Endothelial cell of umbilical vein (primary cell): ENCODE data around the gene SLC23A2. TPM values are rescaled to one million over a fixed set of nuclear protein-coding genes. Genes with fewer than 3 reads are reported as not detected.

Experiments
- BruUV-seq: library from RNA; stranded (reverse); fragments of 400-500 nt; replicated peaks from 2 replicates; lab custom pipeline; 2021; lab: Mats Ljungman, UMichigan
- CTCF ChIA-PET: fragments of 300-600, 350-600 bp; sonication (Branson Sonifier 250); formaldehyde crosslinking; loops from one replicate; lab custom pipeline; 2021; ENCODE audit warnings: antibody characterized with exemption, inconsistent platforms; lab: Charles Lee
- POLR2A ChIA-PET: fragments of 300-600, 350-600 bp; sonication (Branson Sonifier 250); formaldehyde crosslinking; loops from one replicate; lab custom pipeline; 2021; ENCODE audit warnings: antibody characterized with exemption, inconsistent platforms; lab: Charles Lee
- DNase-seq: peaks from one replicate; pipeline ENCODE4 v3.0.0-alpha.2; 2011; ENCODE audit warnings: low read depth, low spot score
- FAIRE-seq: peaks from 2 replicates; lab custom pipeline; 2011; peaks lifted over from hg19 to GRCh38; lab: Jason Lieb, UNC
- H2AFZ ChIP-seq: 2 replicates; pipeline ENCODE4 v1.6.0; 2012; ENCODE audit warnings: low read depth, low read length, control low read depth, inconsistent platforms
- H3K27ac ChIP-seq: 2 replicates; pipeline ENCODE4 v1.5.1; 2011; ENCODE audit warnings: low read depth, mild to moderate bottlenecking, control low read depth, low read length, moderate library complexity; ENCODE audit not compliant: insufficient read depth
- H3K27me3 ChIP-seq, 2 experiments: 2 replicates each; pipeline versions ENCODE4 v1.6.0 to v1.6.1; 2011; ENCODE audit warnings: low read length in 2 of 2, mixed read lengths in 1 of 2; ENCODE audit not compliant: control insufficient read depth in 2 of 2, insufficient read depth in 2 of 2
- H3K36me3 ChIP-seq, 2 experiments: 2 replicates in 1 of 2; 3 replicates in 1 of 2; pipeline ENCODE4 v1.5.1; 2011; ENCODE audit warnings: low read length in 2 of 2, mild to moderate bottlenecking in 1 of 2, moderate library complexity in 1 of 2; ENCODE audit not compliant: control insufficient read depth in 2 of 2, insufficient read depth in 2 of 2; ENCODE audit errors: extremely low read depth in 1 of 2
- H3K4me1 ChIP-seq: 3 replicates; pipeline ENCODE4 v1.5.1; 2011; ENCODE audit warnings: mild to moderate bottlenecking, low read length; ENCODE audit not compliant: control insufficient read depth, insufficient read depth; ENCODE audit errors: extremely low read depth
- H3K4me2 ChIP-seq: 2 replicates; pipeline ENCODE4 v1.6.1; 2011; ENCODE audit warnings: low read length, control low read depth, mixed read lengths; ENCODE audit not compliant: insufficient read depth
- H3K4me3 ChIP-seq, 3 experiments: fragments of 200-600 bp in 1 of 3; sonication (generic), shearing (Covaris generic) in 1 of 3; replicated peaks in 1 of 3; 2 replicates each; pipeline ENCODE4 v1.5.1; 2011 to 2016; ENCODE audit warnings: control low read depth in 3 of 3, low read length in 3 of 3, mild to moderate bottlenecking in 2 of 3, inconsistent platforms in 1 of 3, low read depth in 1 of 3, moderate library complexity in 1 of 3; ENCODE audit not compliant: insufficient read depth in 1 of 3
- H3K79me2 ChIP-seq: 2 replicates; pipeline ENCODE4 v1.6.0; 2012; ENCODE audit warnings: low read length, inconsistent platforms; ENCODE audit not compliant: control insufficient read depth, insufficient read depth
- H3K9ac ChIP-seq: replicated peaks from 2 replicates; pipeline ENCODE3; 2011; ENCODE audit warnings: low read length, control low read depth; ENCODE audit not compliant: insufficient read depth; ENCODE audit errors: extremely low read depth
- H3K9me1 ChIP-seq: replicated peaks from 3 replicates; pipeline ENCODE4 v1.6.0; 2011; ENCODE audit warnings: mild to moderate bottlenecking, low read length; ENCODE audit not compliant: control insufficient read depth, insufficient read depth; ENCODE audit errors: extremely low read depth
- H3K9me3 ChIP-seq: replicated peaks from 2 replicates; pipeline ENCODE4 v1.5.1; 2012; ENCODE audit warnings: low read length, inconsistent platforms; ENCODE audit not compliant: control insufficient read depth, insufficient read depth
- H4K20me1 ChIP-seq: replicated peaks from 2 replicates; pipeline ENCODE3; 2011; ENCODE audit warnings: mild to moderate bottlenecking, low read length; ENCODE audit not compliant: control insufficient read depth, insufficient read depth; ENCODE audit errors: extremely low read depth
- EZH2 ChIP-seq: IDR thresholded peaks from 2 replicates; pipeline ENCODE4 v1.6.1; 2012; ENCODE audit warnings: borderline replicate concordance, low read depth, mild to moderate bottlenecking, moderate library complexity, low read length, inconsistent platforms; ENCODE audit not compliant: severe bottlenecking
- GATA2 ChIP-seq: IDR thresholded peaks from 2 replicates; pipeline ENCODE4 v1.7.0; 2011; ENCODE audit warnings: low read depth, mild to moderate bottlenecking, moderate library complexity, mixed read lengths, low read length; ENCODE audit not compliant: insufficient read length, insufficient read depth
- JUN ChIP-seq: IDR thresholded peaks from 2 replicates; pipeline ENCODE4 v1.6.1; 2011; ENCODE audit warnings: borderline replicate concordance, low read depth; ENCODE audit not compliant: insufficient read length, insufficient read depth
- MYC ChIP-seq: IDR thresholded peaks from one replicate; pipeline ENCODE4 v1.6.1; 2011; ENCODE audit warnings: mild to moderate bottlenecking, low read depth, low read length
- POLR2A ChIP-seq: IDR thresholded peaks from 2 replicates; pipeline ENCODE4 v1.6.1; 2012; ENCODE audit warnings: low read depth, mild to moderate bottlenecking, control low read depth, low read length
- POLR2AphosphoS5 ChIP-seq: IDR thresholded peaks from 2 replicates; pipeline ENCODE4 v1.6.1; 2012; ENCODE audit warnings: low read depth, mild to moderate bottlenecking, control low read depth, low read length, moderate library complexity; ENCODE audit not compliant: insufficient read depth
- dilution Hi-C: fragments of 300-500 bp; cut with MboI; formaldehyde crosslinking; loops from one replicate; pipeline ENCODE4 v1.15.0; 2019; ENCODE audit warnings: low sequenced_read_pairs; ENCODE audit not compliant: extremely low pct_ligation_motif_present
- intact Hi-C: fragments of 100-400 bp; cut with micrococcal nuclease; formaldehyde crosslinking; loops from one replicate; pipeline ENCODE4 v1.10.0; 2022
- polyA plus RNA-seq, 4 experiments: library from polyadenylated mRNA; depleted of rRNA in 3 of 4; stranded (reverse) in 3 of 4; unstranded in 1 of 4; fragments of >200 nt; gene quantifications; 2 replicates each; pipeline versions ENCODE4 v1.2.1 to v1.2.3, GENCODE V29; 2011 to 2012; ENCODE audit warnings: missing spikeins in 1 of 4
- total RNA-seq: library from RNA; stranded (reverse); gene quantifications from 2 replicates; pipeline ENCODE4 v1.2.3, GENCODE V29; 2021
- TF ChIP-seq, protein P1 (sequence below): IDR thresholded peaks from 2 replicates; pipeline ENCODE4 v1.6.1; 2011; ENCODE audit not compliant: insufficient read depth, insufficient read length

SLC23A2 gene
- total and polyA plus RNA-seq, 2 donors (not counting 3 experiments of a cell fraction or from before 2014, with no cell fraction given): 24.4 to 24.5 TPM

- Histone ChIP-seq H3K4me1 (peaks cover 23% of the 10 kb centered on the region), H3K4me2 (no peak overlapping the region), H4K20me1 (no peaks in the 10 kb centered on the region), H3K9me1 (no peaks in the 10 kb centered on the region), H3K9ac (no peak overlapping the region), H3K9me3 (no peaks in the 10 kb centered on the region), H3K36me3 (no peaks in the 10 kb centered on the region), H3K4me3 (no peak overlapping the region), H2AFZ (no peak overlapping the region), H3K79me2 (no peaks in the 10 kb centered on the region), H3K27me3 (no peaks in the 10 kb centered on the region), H3K27ac (no peak overlapping the region)
- FAIRE-seq (no peak), DNase-seq (no peak)
- POLR2A ChIA-PET: no interaction called here
- dilution Hi-C loops: no loop called here
- intact Hi-C loops: no loop called here
- TF ChIP-seq JUN: no peak
- TF ChIP-seq, protein P1, sequence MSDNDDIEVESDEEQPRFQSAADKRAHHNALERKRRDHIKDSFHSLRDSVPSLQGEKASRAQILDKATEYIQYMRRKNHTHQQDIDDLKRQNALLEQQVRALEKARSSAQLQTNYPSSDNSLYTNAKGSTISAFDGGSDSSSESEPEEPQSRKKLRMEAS: no peak
- no peak for TF ChIP-seq MYC
- no peak for TF ChIP-seq EZH2
- no peak for TF ChIP-seq POLR2A
- CTCF ChIA-PET: interaction anchor here (1.3 kb wide), 1 partner anchor 8 kb away, joined by 5 read pairs; no protein-coding TSS in a partner anchor
- BruUV-seq: no TSS peak
These were observed 172.3 kb downstream of the SLC23A2 start for GRCh38 chr20:4828830-4829513.

DNA sequence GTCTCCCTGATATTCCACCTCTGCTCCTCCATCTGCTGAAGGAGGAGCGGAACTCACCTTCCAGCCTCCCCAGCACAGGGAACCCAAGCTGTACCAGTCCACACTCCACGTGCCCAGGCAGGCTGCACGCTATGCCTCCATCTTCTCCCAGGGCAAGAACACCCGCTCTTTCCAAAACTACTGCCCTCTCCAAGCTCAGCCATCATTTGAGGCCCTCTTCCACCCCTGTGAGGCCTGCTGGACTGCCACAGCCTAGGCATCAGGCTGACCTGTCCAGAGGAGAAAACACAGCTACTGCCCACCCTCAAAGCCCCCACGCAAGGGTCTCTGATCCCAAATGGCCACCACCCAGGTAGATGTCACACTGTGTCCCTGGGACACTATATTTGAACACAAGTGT is 179.7 kb downstream of the SLC23A2 start:
- DNase-seq (no peak), FAIRE-seq (no peak)
- ChIA-PET POLR2A (no interaction called here), CTCF (interaction anchor here (1.0 kb wide), 1 partner anchor 134 kb away, joined by 4 read pairs; no protein-coding TSS in a partner anchor)
- H3K4me3 ChIP-seq: peak overlapping the region in 1 of 3 experiments; percentile 54
- no peak overlapping the region for H3K9ac ChIP-seq
- BruUV-seq: no TSS peak
- no peaks in the 10 kb centered on the region for H4K20me1 ChIP-seq
- H3K9me1 ChIP-seq: no peaks in the 10 kb centered on the region
- no peak for TF ChIP-seq MYC
- no peak for TF ChIP-seq EZH2
- TF ChIP-seq POLR2A: no peak
- no peak for TF ChIP-seq POLR2AphosphoS5
- TF ChIP-seq GATA2: no peak
- H3K27ac ChIP-seq: no peak overlapping the region
- H2AFZ ChIP-seq: no peak overlapping the region
- H3K27me3 ChIP-seq: no peaks in the 10 kb centered on the region
- peaks cover 0 to 4% of the 10 kb centered on the region in 2 experiments for H3K36me3 ChIP-seq
- no peaks in the 10 kb centered on the region for H3K9me3 ChIP-seq
- dilution Hi-C loops: no loop called here
- H3K4me1 ChIP-seq: peaks cover 26% of the 10 kb centered on the region
- peak overlapping the region; percentile 72 for H3K4me2 ChIP-seq
- intact Hi-C loops: no loop called here
- no peaks in the 10 kb centered on the region for H3K79me2 ChIP-seq
